ENCODE measurements around the gene SMARCAL1. TPM values are rescaled to one million over a fixed set of nuclear protein-coding genes. Genes with fewer than 3 reads are reported as not detected.

SMARCAL1 gene
- total and polyA plus RNA-seq, 9 of the 15 experiments (the other 6 are each of a cell fraction or from before 2014, with no cell fraction given) = 8.2 to 27.9 (median 12.4) TPM

DNA sequence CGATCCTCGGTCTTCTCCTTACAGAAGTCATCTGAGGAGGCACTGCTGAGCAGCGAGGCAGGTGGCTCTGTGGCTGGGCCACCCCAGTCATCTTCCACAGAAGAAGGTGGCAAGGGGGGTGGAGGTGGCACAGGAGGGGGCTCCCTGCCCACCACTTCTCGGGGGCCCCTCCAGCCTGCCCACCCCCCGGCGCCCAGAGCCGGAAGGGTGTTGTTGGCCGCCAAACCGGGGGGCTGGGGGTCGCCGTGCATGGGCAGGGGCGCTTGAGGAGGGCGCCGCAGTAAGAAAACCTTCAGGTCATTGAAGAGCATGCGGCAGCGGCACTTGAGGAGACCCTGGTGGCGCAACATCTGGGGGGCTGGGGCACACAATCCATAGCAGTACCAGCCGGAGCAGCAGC lies 42.5 kb upstream of the SMARCAL1 start:
- intact Hi-C loops (cut with micrococcal nuclease) = no loop called here
- Histone ChIP-seq H3K9ac (ENCODE audit: insufficient read depth in 1 of 2, low read depth in 2 of 2, low read length in 2 of 2) (no peak overlapping the region), H3K27me3 (ENCODE audit: control insufficient read depth in 2 of 2, insufficient read depth in 2 of 2, low read length in 2 of 2) (peaks cover 0 to 21% of the 10 kb centered on the region in 2 experiments; a peak in 3 of 5 replicates), H4K20me1 (replicated peaks; ENCODE audit: control insufficient read depth, insufficient read depth, low read length) (0 out of 2 replicates have a peak, but pooled peaks cover 4% of the 10 kb centered on the region), H2AFZ (ENCODE audit: low read depth, low read length) (no peak overlapping the region), H3K79me2 (ENCODE audit: control insufficient read depth, insufficient read depth, low read length) (no peaks in the 10 kb centered on the region), H3K9me1 (ENCODE audit: control insufficient read depth, insufficient read depth, low read length) (no peaks in the 10 kb centered on the region), H3K36me3 (ENCODE audit: control insufficient read depth, insufficient read depth, low read length) (no peaks in the 10 kb centered on the region), H3K4me1 (replicated peaks in 1 of 2; ENCODE audit: control insufficient read depth in 2 of 2, insufficient read depth in 2 of 2, low read length in 2 of 2) (peaks cover 0 to 13% of the 10 kb centered on the region in 2 experiments; a peak in 2 of 5 replicates), H3K9me3 (replicated peaks; ENCODE audit: control insufficient read depth, insufficient read depth, low read depth, low read length) (no peaks in the 10 kb centered on the region), H3K4me3 (no peak overlapping the region), H3K4me2 (ENCODE audit: insufficient read depth, low read length) (no peak overlapping the region), H3K27ac (ENCODE audit: extremely low read depth, low read depth, low read length) (no peak overlapping the region)
- ChIA-PET CTCF (ENCODE audit: low intra/inter-chr PET ratio) (no interaction called here), POLR2A (no interaction called here)
- DNase-seq (ENCODE audit: extremely low read depth in 1 of 4, low spot score in 3 of 4) (no peak), FAIRE-seq (no peak), ATAC-seq (no peak)
- in situ Hi-C loops (cut with MboI) = no loop called here
- 0% methylated on average over 9 of the region's 18 CpGs for WGBS (ENCODE audit: insufficient coverage, low coverage, missing lambda C conversion rate)
- BruUV-seq (replicated peaks) = no TSS peak
- TF ChIP-seq PRMT5 (CRISPR knock-in tag; IDR thresholded peaks at IDR 0.05) = no peak
- TF ChIP-seq ZFX (CRISPR knock-in tag; IDR thresholded peaks at IDR 0.05) = no peak
- no peak for TF ChIP-seq GATAD2B (IDR thresholded peaks at IDR 0.05; ENCODE audit: borderline replicate concordance)
- TF ChIP-seq PHB (CRISPR knock-in tag; IDR thresholded peaks at IDR 0.05) = no peak
- TF ChIP-seq PHB2 (IDR thresholded peaks at IDR 0.05; ENCODE audit: low read depth) = no peak
- TF ChIP-seq NRF1 (conservative IDR thresholded peaks at IDR 0.05 in 1 of 2, IDR thresholded peaks at IDR 0.05 in 1 of 2) = no peak
- no peak for TF ChIP-seq CBX8 (IDR thresholded peaks at IDR 0.05; ENCODE audit: borderline replicate concordance, extremely low read depth, low read depth, low read length, poor library complexity, severe bottlenecking)
- TF ChIP-seq, protein P1, sequence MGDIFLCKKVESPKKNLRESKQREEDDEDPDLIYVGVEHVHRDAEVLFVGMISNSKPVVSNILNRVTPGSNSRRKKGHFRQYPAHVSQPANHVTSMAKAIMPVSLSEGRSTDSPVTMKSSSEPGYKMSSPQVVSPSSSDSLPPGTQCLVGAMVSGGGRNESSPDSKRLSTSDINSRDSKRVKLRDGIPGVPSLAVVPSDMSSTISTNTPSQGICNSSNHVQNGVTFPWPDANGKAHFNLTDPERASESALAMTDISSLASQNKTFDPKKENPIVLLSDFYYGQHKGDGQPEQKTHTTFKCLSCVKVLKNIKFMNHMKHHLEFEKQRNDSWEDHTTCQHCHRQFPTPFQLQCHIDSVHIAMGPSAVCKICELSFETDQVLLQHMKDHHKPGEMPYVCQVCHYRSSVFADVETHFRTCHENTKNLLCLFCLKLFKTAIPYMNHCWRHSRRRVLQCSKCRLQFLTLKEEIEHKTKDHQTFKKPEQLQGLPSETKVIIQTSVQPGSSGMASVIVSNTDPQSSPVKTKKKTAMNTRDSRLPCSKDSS (IDR thresholded peaks at IDR 0.05; ENCODE audit: low read depth, partially characterized antibody) = no peak
- TF ChIP-seq NUFIP1 (IDR thresholded peaks at IDR 0.05; ENCODE audit: partially characterized antibody) = no peak
- TF ChIP-seq PHF21A (IDR thresholded peaks at IDR 0.05; ENCODE audit: borderline replicate concordance, low read depth) = no peak
- TF ChIP-seq, protein P2, sequence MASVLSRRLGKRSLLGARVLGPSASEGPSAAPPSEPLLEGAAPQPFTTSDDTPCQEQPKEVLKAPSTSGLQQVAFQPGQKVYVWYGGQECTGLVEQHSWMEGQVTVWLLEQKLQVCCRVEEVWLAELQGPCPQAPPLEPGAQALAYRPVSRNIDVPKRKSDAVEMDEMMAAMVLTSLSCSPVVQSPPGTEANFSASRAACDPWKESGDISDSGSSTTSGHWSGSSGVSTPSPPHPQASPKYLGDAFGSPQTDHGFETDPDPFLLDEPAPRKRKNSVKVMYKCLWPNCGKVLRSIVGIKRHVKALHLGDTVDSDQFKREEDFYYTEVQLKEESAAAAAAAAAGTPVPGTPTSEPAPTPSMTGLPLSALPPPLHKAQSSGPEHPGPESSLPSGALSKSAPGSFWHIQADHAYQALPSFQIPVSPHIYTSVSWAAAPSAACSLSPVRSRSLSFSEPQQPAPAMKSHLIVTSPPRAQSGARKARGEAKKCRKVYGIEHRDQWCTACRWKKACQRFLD (CRISPR knock-in tag; IDR thresholded peaks at IDR 0.05) = no peak
- no peak for TF ChIP-seq RCOR1 (IDR thresholded peaks at IDR 0.05; ENCODE audit: borderline replicate concordance in 1 of 2, low read depth in 2 of 2, low read length in 2 of 2)
- no peak for TF ChIP-seq SP1 (CRISPR knock-in tag; IDR thresholded peaks at IDR 0.05)
- no peak for TF ChIP-seq RBM15 (IDR thresholded peaks at IDR 0.05; ENCODE audit: insufficient read depth, low read length)
- no peak for TF ChIP-seq GATA2 (CRISPR knock-in tag; IDR thresholded peaks at IDR 0.05)
- TF ChIP-seq, protein P3, sequence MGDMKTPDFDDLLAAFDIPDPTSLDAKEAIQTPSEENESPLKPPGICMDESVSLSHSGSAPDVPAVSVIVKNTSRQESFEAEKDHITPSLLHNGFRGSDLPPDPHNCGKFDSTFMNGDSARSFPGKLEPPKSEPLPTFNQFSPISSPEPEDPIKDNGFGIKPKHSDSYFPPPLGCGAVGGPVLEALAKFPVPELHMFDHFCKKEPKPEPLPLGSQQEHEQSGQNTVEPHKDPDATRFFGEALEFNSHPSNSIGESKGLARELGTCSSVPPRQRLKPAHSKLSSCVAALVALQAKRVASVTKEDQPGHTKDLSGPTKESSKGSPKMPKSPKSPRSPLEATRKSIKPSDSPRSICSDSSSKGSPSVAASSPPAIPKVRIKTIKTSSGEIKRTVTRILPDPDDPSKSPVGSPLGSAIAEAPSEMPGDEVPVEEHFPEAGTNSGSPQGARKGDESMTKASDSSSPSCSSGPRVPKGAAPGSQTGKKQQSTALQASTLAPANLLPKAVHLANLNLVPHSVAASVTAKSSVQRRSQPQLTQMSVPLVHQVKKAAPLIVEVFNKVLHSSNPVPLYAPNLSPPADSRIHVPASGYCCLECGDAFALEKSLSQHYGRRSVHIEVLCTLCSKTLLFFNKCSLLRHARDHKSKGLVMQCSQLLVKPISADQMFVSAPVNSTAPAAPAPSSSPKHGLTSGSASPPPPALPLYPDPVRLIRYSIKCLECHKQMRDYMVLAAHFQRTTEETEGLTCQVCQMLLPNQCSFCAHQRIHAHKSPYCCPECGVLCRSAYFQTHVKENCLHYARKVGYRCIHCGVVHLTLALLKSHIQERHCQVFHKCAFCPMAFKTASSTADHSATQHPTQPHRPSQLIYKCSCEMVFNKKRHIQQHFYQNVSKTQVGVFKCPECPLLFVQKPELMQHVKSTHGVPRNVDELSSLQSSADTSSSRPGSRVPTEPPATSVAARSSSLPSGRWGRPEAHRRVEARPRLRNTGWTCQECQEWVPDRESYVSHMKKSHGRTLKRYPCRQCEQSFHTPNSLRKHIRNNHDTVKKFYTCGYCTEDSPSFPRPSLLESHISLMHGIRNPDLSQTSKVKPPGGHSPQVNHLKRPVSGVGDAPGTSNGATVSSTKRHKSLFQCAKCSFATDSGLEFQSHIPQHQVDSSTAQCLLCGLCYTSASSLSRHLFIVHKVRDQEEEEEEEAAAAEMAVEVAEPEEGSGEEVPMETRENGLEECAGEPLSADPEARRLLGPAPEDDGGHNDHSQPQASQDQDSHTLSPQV (IDR thresholded peaks at IDR 0.05) = no peak
- no peak for TF ChIP-seq DMBX1 (CRISPR knock-in tag; IDR thresholded peaks at IDR 0.05; ENCODE audit: borderline replicate concordance)

Measured in K562 (cell line).